Measurements from ENCODE around the gene AP4E1. TPM values are rescaled to one million over a fixed set of nuclear protein-coding genes. Genes with fewer than 3 reads are reported as not detected.

The AP4E1 gene
- 5.2 TPM for total RNA-seq

DNA sequence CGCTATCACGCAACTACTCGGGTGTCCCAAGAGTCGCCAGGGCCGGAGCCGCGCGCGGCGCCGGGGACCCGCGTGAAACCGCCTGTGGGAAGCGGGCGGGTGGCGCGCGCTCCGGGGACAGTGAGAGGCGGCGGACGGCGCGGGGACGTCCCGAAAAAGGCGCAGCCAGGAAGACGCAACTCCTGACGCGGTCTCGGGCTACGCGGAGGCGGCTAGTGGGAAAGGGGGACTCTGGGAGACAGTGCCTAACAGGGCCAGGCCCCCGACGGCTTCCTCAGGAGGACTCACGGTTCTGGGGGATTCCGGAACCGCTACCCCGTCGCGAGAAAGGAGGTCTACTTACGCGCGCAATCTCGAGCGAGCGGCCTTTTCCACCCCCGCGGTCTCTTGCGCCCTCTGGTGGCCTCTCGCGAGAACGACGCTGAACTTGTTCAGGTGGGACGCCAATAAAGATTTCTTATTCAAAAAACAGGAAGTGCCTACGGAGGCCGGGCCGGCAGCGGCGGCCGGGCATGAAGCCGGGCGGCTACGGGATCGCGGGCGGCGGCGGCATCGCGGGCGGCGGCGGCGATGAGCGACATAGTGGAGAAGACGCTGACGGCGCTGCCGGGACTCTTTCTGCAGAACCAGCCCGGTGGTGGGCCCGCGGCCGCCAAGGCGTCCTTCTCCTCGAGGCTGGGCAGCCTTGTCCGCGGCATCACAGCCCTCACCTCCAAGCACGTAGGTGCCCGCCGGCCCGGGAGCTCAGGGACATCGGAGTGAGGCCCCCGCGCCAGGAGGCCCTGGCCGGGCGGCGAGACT is at the start of gene AP4E1:
TSS of gene AP4E1 (plus strand) at position 475 of the 801 bp plus-strand sequence. CDS start at position 571, 96 bp downstream.
- Histone ChIP-seq H3K9me3 (no peaks in the 10 kb centered on the region), H3K36me3 (peaks cover 5 to 15% of the 10 kb centered on the region in 2 donors), H3K4me3 (peak within 1 kb of the TSS; percentile 84 to 88), H3K27ac (peak within 1 kb of the TSS; percentile 93 to 96), H3K27me3 (no peaks in the 10 kb centered on the region), H3K4me1 (peaks cover 0 to 24% of the 10 kb centered on the region in 2 donors)
- intact Hi-C loops (cut with DNase I) = loop anchor here (1.0 to 10.0 kb wide), 4 partner anchors 32 to 554 kb away; partner anchors contain the start of genes GABPB1 and TRPM7
- TF ChIP-seq, protein P1, sequence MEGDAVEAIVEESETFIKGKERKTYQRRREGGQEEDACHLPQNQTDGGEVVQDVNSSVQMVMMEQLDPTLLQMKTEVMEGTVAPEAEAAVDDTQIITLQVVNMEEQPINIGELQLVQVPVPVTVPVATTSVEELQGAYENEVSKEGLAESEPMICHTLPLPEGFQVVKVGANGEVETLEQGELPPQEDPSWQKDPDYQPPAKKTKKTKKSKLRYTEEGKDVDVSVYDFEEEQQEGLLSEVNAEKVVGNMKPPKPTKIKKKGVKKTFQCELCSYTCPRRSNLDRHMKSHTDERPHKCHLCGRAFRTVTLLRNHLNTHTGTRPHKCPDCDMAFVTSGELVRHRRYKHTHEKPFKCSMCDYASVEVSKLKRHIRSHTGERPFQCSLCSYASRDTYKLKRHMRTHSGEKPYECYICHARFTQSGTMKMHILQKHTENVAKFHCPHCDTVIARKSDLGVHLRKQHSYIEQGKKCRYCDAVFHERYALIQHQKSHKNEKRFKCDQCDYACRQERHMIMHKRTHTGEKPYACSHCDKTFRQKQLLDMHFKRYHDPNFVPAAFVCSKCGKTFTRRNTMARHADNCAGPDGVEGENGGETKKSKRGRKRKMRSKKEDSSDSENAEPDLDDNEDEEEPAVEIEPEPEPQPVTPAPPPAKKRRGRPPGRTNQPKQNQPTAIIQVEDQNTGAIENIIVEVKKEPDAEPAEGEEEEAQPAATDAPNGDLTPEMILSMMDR (IDR thresholded peaks at IDR 0.05) = peak; percentile 89 to 99 (median 93)
- peak; percentile 65 to 96 for DNase-seq (ENCODE audit: low spot score in 2 of 2)

DNA sequence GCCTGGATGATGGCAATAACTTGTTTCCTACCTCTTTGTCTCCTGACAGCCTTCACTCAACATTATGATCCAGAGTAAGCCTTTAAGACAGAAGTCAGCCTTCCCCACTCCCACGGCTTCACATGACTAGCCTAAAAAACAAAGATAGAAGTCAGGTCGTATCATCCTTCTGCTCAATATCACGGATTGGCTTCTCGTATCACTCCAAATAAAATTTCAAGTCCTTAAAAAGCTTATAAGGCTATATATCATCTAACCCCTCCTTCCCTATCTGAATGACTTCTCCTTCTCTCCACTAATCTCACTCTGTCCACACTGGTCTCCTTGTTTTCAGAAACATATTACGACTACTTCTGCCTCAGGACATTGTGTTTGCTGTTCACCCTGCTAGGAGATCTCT is 47.7 kb upstream of the AP4E1 start:
- intact Hi-C loops (cut with DNase I) = no loop called here
- no peak for DNase-seq (ENCODE audit: low spot score in 2 of 2)
- H3K36me3 ChIP-seq = no peaks in the 10 kb centered on the region
- H3K4me3 ChIP-seq = no peak overlapping the region
- no peaks in the 10 kb centered on the region for H3K27me3 ChIP-seq
- TF ChIP-seq, protein P1 (IDR thresholded peaks at IDR 0.05) = no peak
- H3K9me3 ChIP-seq = no peaks in the 10 kb centered on the region
- peaks cover 0 to 8% of the 10 kb centered on the region in 2 donors for H3K4me1 ChIP-seq
- H3K27ac ChIP-seq = no peak overlapping the region

DNA sequence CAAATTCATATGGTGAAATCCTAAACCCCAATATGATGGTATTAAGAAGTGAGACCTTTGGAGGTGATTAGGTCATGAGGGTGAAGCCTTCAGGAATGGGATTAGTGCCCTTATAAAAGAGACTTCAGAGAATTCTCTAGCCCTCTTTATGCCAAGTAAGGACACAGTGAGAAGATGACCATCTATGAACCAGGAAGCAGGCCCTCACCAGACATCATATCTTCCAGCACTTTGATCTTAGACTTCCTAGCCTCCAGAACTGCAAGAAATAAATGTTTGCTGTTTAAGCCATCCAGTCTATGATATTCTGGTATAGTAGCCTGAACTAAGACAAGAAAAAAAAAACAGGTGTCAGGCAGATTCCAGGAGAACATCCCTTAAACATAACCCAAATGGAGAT is 45.9 kb upstream of the AP4E1 start:
- no peak for DNase-seq (ENCODE audit: low spot score in 2 of 2)
- H3K27ac ChIP-seq = no peak overlapping the region
- no peaks in the 10 kb centered on the region for H3K27me3 ChIP-seq
- TF ChIP-seq, protein P1 (IDR thresholded peaks at IDR 0.05) = no peak
- H3K36me3 ChIP-seq = no peaks in the 10 kb centered on the region
- intact Hi-C loops (cut with DNase I) = no loop called here
- H3K4me3 ChIP-seq = no peak overlapping the region
- no peaks in the 10 kb centered on the region for H3K9me3 ChIP-seq
- H3K4me1 ChIP-seq = peaks cover 0 to 4% of the 10 kb centered on the region in 2 donors

DNA sequence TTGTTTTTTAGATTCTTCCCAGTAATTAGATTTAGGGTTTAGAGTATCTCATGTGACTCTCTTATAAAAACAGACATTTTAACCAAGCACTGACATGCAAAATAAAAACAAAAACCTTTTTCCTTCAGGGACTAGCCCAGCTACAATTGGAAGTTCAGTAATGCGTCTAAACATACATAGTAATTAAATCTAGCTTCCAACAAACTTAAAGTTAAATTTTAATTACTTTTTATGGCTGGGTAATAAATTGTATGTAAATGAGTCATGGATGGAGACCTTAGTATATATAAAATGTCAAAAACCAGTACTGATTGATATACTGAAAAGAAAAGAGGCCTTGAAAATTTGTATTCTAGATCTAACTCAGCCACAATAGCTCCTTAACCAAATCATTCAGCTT is 43.6 kb upstream of the AP4E1 start:
- H3K9me3 ChIP-seq = no peaks in the 10 kb centered on the region
- H3K4me1 ChIP-seq = no peaks in the 10 kb centered on the region
- intact Hi-C loops (cut with DNase I) = no loop called here
- no peaks in the 10 kb centered on the region for H3K27me3 ChIP-seq
- DNase-seq (ENCODE audit: low spot score in 2 of 2) = no peak
- no peaks in the 10 kb centered on the region for H3K36me3 ChIP-seq
- no peak overlapping the region for H3K4me3 ChIP-seq
- TF ChIP-seq, protein P1 (IDR thresholded peaks at IDR 0.05) = no peak
- no peak overlapping the region for H3K27ac ChIP-seq

DNA sequence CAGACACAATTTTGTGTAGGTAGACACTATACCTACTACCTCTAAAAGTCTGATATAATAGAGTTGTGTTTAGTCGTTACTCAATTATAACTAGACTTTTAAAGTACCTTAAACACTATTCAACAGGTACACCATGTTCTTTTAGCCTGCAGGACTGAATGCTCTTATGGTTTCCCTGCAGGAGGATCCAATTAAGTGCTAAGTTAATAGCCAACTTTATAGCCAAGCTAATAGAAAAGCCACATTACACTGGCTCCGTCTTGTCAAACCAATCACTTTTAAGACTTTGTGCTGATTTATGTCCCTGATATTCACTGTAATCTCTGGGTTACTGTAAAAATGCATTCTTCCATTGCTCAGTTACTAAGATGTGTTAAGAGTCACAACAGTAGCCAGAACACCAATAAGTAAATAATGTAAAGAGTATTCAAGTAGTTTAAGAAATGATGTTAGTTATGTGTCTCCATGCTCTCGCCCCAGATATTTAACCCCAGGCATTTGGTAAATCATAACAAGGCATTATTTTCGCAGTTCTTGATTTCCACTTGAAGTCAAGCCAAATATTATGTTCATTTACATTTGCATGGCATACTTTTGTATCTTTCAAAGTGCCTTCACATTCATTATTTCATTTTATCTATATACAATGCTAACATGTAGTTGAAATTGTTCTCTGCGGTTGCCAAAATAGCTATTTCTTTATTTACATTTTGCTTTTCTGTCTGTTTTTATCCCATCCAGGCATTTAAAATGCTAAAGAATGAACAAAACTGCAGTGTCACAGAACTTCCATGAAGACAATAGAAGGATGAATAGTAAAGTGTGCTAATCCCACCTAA is 42.7 kb upstream of the AP4E1 start:
- Histone ChIP-seq H3K27me3 (no peaks in the 10 kb centered on the region), H3K9me3 (no peaks in the 10 kb centered on the region), H3K4me1 (no peaks in the 10 kb centered on the region), H3K4me3 (no peak overlapping the region), H3K27ac (no peak overlapping the region), H3K36me3 (no peaks in the 10 kb centered on the region)
- no peak for DNase-seq (ENCODE audit: low spot score in 2 of 2)
- TF ChIP-seq, protein P1 (IDR thresholded peaks at IDR 0.05) = no peak
- intact Hi-C loops (cut with DNase I) = no loop called here
